Measurements from ENCODE around the gene LSM5. TPM values are rescaled to one million over a fixed set of nuclear protein-coding genes. Genes with fewer than 3 reads are reported as not detected.
"Not testable (repeated sequence)": the region's sequence is repeated elsewhere in the genome, so short reads cannot be mapped to it uniquely, and the experiment has no call there.

The LSM5 gene
- total RNA-seq, 1 donor from 2014 or later: 50.5 TPM

DNA sequence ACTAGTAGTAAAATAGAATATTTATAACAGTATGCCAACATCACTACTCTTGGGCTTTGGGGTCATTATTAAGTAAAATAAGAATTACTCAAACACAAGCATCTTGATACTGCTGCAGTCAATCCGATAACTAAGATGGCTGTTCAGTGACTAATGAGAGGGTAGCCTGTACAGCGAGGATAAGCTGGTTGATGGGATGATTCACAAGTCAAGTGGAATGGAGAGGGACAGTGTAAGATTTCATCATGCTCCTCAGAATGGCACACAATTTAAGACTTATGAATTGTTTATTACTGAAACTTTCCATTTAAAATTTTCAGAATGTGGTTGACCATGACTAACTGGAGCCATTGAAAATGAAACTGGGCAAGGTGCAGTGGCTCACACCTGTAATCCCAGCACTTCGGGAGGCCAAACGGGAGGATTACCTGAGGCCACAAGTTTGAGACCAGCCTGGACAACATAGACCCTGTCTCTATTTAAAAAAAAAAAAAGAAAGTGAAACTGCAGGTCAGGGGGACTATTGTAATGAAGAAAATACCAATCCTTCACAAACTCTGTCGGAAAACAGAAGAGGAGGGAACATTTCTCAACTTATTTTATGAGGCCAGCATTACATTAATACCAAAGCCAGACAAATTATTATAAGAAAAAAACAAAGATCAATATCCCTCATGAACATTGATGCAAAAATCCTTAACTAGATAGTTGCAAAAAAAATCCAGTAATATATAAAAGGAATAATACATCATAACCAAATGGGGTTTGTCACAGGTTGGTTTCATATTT is 16.3 kb upstream of the LSM5 start:
- H3K4me3 Mint-ChIP-seq (ENCODE audit: unreplicated experiment): no peak overlapping the region
- peaks cover 6% of the 10 kb centered on the region for H3K36me3 Mint-ChIP-seq (ENCODE audit: low read depth, unreplicated experiment)
- no peaks in the 10 kb centered on the region for H3K9me3 Mint-ChIP-seq (ENCODE audit: unreplicated experiment)
- no peak overlapping the region for H3K27ac Mint-ChIP-seq (ENCODE audit: unreplicated experiment)
- TF ChIP-seq CTCF (IDR thresholded peaks at IDR 0.05; ENCODE audit: unreplicated experiment): no peak
- H3K4me1 Mint-ChIP-seq (ENCODE audit: unreplicated experiment): peaks cover 5% of the 10 kb centered on the region
- DNase-seq (ENCODE audit: low spot score): no peak
- peaks cover 1% of the 10 kb centered on the region for H3K27me3 Mint-ChIP-seq (ENCODE audit: unreplicated experiment)

- Mint-ChIP-seq H3K27ac (ENCODE audit: unreplicated experiment) (no peak overlapping the region), H3K27me3 (ENCODE audit: unreplicated experiment) (no peaks in the 10 kb centered on the region), H3K36me3 (ENCODE audit: low read depth, unreplicated experiment) (peaks cover 6% of the 10 kb centered on the region), H3K4me1 (ENCODE audit: unreplicated experiment) (peaks cover 10% of the 10 kb centered on the region), H3K4me3 (ENCODE audit: unreplicated experiment) (no peak overlapping the region), H3K9me3 (ENCODE audit: unreplicated experiment) (no peaks in the 10 kb centered on the region)
- no peak for TF ChIP-seq CTCF (IDR thresholded peaks at IDR 0.05; ENCODE audit: unreplicated experiment)
- no peak for DNase-seq (ENCODE audit: low spot score)
Measured at GRCh38 chr7:32502728-32503127, 12.5 kb upstream of the LSM5 start.

GRCh38 chr7:32501522-32501921 is 11.3 kb upstream of the LSM5 start:
- Mint-ChIP-seq H3K36me3 (ENCODE audit: low read depth, unreplicated experiment) (peaks cover 10% of the 10 kb centered on the region), H3K9me3 (ENCODE audit: unreplicated experiment) (no peaks in the 10 kb centered on the region), H3K27me3 (ENCODE audit: unreplicated experiment) (no peaks in the 10 kb centered on the region), H3K4me1 (ENCODE audit: unreplicated experiment) (peaks cover 16% of the 10 kb centered on the region), H3K4me3 (ENCODE audit: unreplicated experiment) (no peak overlapping the region), H3K27ac (ENCODE audit: unreplicated experiment) (no peak overlapping the region)
- DNase-seq (ENCODE audit: low spot score): no peak
- TF ChIP-seq CTCF (IDR thresholded peaks at IDR 0.05; ENCODE audit: unreplicated experiment): no peak

DNA sequence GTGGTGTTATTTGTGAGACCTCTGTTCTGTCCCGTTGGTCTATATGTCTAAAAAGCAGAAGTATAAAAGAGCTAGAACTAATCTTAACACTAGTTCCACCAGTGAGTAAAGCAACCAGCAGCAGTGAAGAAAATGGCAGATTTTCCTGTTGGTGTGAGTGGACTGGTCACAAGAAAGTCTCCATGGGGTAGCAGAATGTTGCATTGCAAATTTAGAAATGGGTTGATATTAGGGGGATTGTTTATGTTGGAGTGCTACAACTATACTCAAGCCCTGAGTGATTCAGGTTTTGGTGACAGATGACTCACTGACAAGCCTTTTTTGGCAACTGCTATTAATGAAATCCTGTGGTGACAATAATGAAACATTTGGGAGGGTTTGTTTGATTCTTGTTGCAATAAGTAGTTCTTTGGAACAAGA is 10.8 kb upstream of the LSM5 start:
- no peak for DNase-seq (ENCODE audit: low spot score)
- H3K27ac Mint-ChIP-seq (ENCODE audit: unreplicated experiment): no peak overlapping the region
- TF ChIP-seq CTCF (IDR thresholded peaks at IDR 0.05; ENCODE audit: unreplicated experiment): no peak
- H3K36me3 Mint-ChIP-seq (ENCODE audit: low read depth, unreplicated experiment): peaks cover 15% of the 10 kb centered on the region
- peaks cover 2% of the 10 kb centered on the region for H3K27me3 Mint-ChIP-seq (ENCODE audit: unreplicated experiment)
- peaks cover 22% of the 10 kb centered on the region for H3K4me1 Mint-ChIP-seq (ENCODE audit: unreplicated experiment)
- H3K9me3 Mint-ChIP-seq (ENCODE audit: unreplicated experiment): no peaks in the 10 kb centered on the region
- no peak overlapping the region for H3K4me3 Mint-ChIP-seq (ENCODE audit: unreplicated experiment)

- H3K27ac Mint-ChIP-seq (ENCODE audit: unreplicated experiment); H3K27me3 Mint-ChIP-seq (ENCODE audit: unreplicated experiment); DNase-seq (ENCODE audit: low spot score); H3K9me3 Mint-ChIP-seq (ENCODE audit: unreplicated experiment); H3K4me3 Mint-ChIP-seq (ENCODE audit: unreplicated experiment): not testable (repeated sequence)
- Mint-ChIP-seq H3K4me1 (ENCODE audit: unreplicated experiment) (peaks cover 24% of the 10 kb centered on the region), H3K36me3 (ENCODE audit: low read depth, unreplicated experiment) (peaks cover 17% of the 10 kb centered on the region)
Measured at GRCh38 chr7:32500216-32500615, 10.0 kb upstream of the LSM5 start.

GRCh38 chr7:32499755-32500154 is 9.6 kb upstream of the LSM5 start:
- H3K27ac Mint-ChIP-seq (ENCODE audit: unreplicated experiment); H3K27me3 Mint-ChIP-seq (ENCODE audit: unreplicated experiment); H3K4me3 Mint-ChIP-seq (ENCODE audit: unreplicated experiment); H3K9me3 Mint-ChIP-seq (ENCODE audit: unreplicated experiment); DNase-seq (ENCODE audit: low spot score): not testable (repeated sequence)
- Mint-ChIP-seq H3K4me1 (ENCODE audit: unreplicated experiment) (peaks cover 27% of the 10 kb centered on the region), H3K36me3 (ENCODE audit: low read depth, unreplicated experiment) (peaks cover 20% of the 10 kb centered on the region)
